Measurements from ENCODE around the gene RPA1.

Gene RPA1

GRCh38 chr17:1908699-1909309, 79.0 kb downstream of the RPA1 start:
- peak; percentile 42 for DNase-seq (ENCODE audit: low spot score)

DNA sequence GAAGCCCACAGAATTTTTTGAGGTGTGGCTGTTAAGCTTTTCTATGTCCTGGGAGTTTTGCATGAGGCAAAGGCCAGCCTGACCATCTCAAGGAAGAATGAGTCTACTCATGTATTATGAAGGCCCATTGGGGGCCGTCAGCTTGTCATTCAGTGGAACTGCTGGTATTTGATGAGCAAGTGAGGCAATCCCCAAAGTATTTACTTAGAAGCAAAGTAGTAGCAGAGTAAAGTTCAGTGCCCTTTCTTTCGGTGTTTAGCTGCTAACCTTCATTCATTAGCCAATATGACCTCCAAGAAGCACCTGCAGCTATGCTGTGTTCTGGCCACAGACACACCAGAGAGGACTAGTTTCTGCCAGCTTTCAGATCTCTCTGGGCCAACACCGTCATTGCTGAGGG, 80.2 kb downstream of the RPA1 start:
- DNase-seq (ENCODE audit: low spot score): no peak

- DNase-seq (ENCODE audit: low spot score): no peak
Observed at GRCh38 chr17:1912146-1912545, 82.3 kb downstream of the RPA1 start.

DNA sequence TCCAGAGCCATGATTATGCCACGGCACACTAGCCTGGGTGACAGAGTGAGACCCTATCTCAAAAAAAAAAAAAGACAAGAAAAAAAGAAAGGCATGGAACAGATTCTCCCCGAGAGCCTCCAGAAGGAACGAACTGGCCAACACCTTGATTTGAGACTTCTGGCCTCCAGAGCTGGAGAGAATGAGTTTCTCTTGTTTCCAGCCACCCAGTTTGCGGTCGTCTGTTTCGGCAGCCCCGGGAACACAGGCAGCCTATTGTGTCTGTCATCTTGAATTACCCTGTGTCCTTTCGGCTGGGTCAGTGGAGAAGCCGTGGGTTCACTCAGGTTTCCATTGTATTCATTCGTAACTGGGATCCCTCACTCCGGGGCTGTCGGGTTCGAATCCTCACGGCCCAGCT, 83.9 kb downstream of the RPA1 start:
- no peak for DNase-seq (ENCODE audit: low spot score)

DNA sequence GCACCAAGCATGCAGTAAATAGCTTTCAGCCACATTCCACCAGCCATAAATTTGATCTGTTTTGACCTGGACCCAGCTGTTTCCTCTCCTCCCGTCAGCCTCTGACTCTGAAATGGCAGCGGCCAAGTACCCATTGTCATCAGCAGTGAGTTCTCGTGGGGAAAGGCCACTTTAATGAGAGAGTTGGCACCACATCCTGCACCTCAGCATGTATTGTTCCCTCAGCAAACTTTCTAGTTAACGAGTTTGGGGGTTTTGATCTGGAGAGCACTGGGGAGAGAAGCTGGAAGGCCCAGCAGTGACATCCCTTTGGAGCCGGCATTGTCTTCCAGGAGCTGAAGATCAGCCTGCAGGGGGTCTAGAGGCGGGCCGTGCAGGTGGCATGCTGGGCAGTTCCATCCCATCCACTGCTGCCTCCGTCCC, 84.9 kb downstream of the RPA1 start:
- no peak for DNase-seq (ENCODE audit: low spot score)

- no peak for DNase-seq (ENCODE audit: low spot score)
Observed at GRCh38 chr17:1915889-1916288, 86.1 kb downstream of the RPA1 start.

- no peak for DNase-seq (ENCODE audit: low spot score)
Observed at GRCh38 chr17:1916316-1916715, 86.5 kb downstream of the RPA1 start.

- DNase-seq (ENCODE audit: low spot score): no peak
Observed at GRCh38 chr17:1916963-1917715, 87.3 kb downstream of the RPA1 start.

GRCh38 chr17:1918346-1919162, 88.7 kb downstream of the RPA1 start:
- no peak for DNase-seq (ENCODE audit: low spot score)

DNA sequence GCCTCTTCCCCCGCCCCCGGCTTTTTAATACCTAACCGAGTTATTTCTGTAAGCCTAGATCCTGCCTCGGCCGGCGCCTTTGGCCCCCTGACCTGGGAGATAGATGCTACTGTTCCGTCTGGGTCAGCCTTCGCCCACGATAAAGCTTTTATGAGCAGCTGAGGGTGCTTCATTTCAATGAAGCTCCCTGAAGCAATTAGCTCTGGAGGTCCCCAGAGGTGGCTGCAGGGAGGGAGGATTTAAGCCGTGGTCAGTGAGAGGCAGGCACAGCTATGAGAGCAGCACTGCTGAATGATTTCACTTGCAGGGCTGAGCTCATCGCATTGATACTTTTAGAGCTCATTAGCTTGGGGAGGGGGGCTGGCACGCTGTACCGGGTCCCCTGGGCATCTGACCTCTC, 89.4 kb downstream of the RPA1 start:
- no peak for DNase-seq (ENCODE audit: low spot score)

GRCh38 chr17:1920948-1921351, 91.1 kb downstream of the RPA1 start:
- DNase-seq (ENCODE audit: low spot score): no peak

DNA sequence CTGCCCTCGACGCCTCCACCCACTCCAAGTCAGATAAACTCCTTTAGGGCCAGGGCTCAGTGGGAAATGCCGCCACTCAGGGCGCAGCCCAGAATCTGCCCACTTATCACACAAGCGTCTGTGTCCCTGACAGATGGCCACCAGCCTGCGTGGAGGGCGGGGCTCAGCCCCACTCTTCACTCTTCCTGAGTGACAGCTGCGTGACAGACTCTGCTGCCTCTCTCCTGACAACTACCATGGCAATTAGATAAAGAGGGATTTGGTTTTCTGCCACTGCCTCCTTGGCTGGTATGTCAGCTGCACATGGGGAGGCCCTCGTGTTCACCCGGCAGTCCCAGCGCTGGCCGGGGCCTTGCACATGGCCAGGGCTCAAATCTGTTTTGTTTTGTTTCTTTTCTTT, 99.2 kb downstream of the RPA1 start:
- DNase-seq (ENCODE audit: low spot score): no peak

- DNase-seq (ENCODE audit: low spot score): no peak
Observed at GRCh38 chr17:1930337-1930645, 100.5 kb downstream of the RPA1 start.

DNA sequence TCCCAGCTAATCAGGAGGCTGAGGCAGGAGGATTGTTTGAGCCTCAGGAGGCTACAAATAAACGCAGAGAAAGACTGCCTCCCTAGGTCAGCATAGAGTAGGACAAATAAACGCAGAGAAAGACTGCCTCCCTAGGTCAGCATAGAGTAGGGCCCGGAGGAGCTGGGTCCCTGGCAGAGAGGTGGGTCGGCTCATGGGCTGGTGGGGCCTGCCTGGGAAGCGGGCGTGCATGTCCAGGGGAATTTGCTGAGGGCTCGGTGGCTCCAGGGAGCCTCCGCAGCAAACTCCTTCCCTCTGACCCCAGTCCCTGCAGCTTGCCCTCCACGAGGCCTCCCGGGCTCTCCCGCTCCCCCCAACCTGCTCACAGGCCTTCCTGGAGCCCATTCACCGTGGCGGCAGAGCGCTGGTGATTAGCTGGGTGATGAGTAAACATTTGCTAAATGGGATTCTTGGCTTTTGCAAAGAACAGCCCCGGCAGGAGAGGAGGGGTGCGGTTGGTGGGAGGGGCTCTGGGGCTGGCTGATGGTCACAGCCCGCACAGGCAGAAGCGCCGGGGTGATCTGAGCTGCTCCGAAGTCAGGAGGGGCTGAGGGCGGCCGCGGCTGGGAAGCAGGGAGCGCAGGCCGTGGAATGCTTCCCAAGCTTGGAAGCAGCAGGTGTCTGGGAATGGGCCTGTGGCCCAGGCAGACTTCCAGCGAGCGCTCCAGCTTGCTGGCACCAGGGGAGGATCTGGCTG, 102.2 kb downstream of the RPA1 start:
- no peak for DNase-seq (ENCODE audit: low spot score)

- DNase-seq (ENCODE audit: low spot score): no peak
Observed at GRCh38 chr17:1933875-1934715, 104.3 kb downstream of the RPA1 start.

DNA sequence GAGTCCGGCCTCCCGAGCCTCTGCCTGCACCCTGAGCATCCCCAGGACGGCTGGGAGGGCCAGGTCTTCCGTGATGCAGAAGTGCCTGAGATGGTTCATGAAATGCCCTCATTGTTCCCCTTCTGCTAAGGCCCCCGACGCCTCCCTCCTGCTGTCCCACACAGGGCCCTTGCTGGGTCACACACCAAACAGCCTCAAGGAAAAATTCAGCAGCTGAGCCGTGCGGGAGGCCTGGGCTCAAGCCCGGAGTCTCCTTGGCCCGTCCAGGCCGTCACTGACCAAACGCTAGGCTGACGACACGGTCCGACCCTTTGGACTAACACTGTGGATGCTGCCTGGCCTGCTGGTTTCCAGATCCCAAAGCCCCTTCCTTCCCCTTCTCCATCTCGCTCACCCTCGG, 105.1 kb downstream of the RPA1 start:
- DNase-seq (ENCODE audit: low spot score): no peak

- DNase-seq (ENCODE audit: low spot score): no peak
Observed at GRCh38 chr17:1936766-1937165, 107.0 kb downstream of the RPA1 start.

- DNase-seq (ENCODE audit: low spot score): no peak
Observed at GRCh38 chr17:1937461-1937860, 107.7 kb downstream of the RPA1 start.

GRCh38 chr17:1939981-1940809, 110.4 kb downstream of the RPA1 start:
- no peak for DNase-seq (ENCODE audit: low spot score)

DNA sequence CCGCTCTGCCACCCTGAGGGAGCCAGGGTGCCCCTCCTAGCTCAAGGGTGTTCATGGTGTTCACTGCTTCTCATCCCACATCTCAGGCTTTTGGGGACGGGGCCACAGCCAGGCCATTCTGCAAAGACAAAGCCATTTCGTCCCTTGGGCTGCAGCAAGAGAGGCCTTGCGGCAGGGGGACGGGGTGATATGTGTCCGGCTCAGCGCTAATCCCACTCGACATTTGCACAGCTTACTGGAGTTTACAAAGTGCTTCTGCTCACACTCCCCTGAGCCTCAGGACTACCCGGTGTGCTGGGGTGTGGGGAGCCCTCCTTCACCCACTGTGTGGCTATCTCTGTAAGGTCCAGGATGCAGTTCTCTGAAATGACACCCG, 111.0 kb downstream of the RPA1 start:
- no peak for DNase-seq (ENCODE audit: low spot score)
